GM18498 (cell line): Measurements from ENCODE around the gene CTSE.

Experiments
- ATAC-seq: cut with Tn5 transposase; IDR thresholded peaks from one replicate; pipeline ENCODE4 v1.9.1; 2021; ENCODE audit warnings: mild to moderate bottlenecking, moderate library complexity; ENCODE audit not compliant: unreplicated experiment

CTSE gene

GRCh38 chr1:205973377-205974232 lies 50.1 kb downstream of the CTSE start:
- no peak for ATAC-seq

DNA sequence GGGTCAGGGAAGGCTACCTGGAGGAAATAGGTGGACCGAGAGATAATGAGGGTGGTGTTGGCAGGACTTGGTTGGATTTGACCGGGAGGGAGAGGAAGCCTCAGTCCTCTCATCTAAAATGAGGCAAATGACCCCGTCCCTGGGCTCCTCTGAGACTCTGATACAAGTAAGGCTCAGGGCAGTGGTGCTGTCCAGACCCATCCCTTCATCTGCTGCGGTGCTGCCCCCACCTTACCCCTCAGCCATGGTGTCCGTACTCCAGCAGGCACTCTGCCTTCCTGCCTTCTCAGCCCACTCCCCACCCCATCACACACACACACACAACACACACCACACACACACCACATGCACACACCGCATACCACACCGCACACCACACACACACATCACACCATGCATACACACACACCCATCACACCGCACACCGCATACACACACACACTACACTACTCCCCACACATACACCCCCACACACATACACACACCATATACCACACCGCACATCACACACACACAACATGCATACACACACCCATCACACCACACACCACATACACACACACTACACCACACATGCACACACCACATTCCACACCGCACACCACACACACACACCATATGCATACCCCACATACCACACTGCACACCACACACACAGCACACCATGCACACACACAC lies 51.1 kb downstream of the CTSE start:
- no peak for ATAC-seq

- ATAC-seq: no peak
Measured at GRCh38 chr1:205972081-205972480, 51.6 kb downstream of the CTSE start.

GRCh38 chr1:205971082-205971481 lies 52.6 kb downstream of the CTSE start:
- no peak for ATAC-seq

DNA sequence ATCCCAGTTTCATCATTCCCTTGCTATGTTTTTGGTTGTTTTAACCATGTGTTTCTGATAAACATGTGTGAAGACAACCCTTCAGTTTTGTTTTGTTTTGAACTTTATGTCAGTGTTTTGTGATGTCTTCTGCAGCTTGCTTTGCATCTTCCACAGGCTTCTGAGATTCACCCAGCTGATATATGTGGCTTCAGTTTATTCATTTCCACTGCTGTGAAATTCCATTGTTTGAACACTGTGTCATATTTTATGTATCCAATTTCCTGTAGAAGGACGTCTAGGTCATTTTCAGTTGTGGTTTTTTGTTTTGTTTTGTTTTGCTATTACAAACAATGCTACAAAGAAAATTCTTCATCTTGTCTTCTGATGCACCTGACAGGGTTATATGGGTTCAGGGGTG lies 53.2 kb downstream of the CTSE start:
- no peak for ATAC-seq

DNA sequence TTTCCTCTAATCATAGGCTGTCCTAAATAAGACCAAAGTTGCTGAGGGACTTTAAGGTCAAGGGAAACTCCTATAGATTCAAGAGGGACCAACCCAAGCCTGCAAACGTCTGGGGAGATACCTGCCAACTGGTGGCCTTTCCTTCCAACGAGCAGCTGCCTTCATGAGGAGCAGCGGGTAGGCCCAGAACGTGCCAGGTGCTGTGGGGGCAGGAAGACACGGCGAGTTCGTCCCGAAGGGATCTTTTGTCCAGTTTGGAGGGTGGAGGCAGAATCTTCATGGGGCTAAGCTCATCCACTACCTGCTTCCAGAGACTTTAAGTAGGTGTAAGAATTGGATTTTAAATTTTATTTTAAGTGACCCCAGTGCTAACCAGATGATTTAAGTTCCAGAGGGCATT lies 54.5 kb downstream of the CTSE start:
- ATAC-seq: no peak

GRCh38 chr1:205967554-205968335 lies 56.0 kb downstream of the CTSE start:
- no peak for ATAC-seq

DNA sequence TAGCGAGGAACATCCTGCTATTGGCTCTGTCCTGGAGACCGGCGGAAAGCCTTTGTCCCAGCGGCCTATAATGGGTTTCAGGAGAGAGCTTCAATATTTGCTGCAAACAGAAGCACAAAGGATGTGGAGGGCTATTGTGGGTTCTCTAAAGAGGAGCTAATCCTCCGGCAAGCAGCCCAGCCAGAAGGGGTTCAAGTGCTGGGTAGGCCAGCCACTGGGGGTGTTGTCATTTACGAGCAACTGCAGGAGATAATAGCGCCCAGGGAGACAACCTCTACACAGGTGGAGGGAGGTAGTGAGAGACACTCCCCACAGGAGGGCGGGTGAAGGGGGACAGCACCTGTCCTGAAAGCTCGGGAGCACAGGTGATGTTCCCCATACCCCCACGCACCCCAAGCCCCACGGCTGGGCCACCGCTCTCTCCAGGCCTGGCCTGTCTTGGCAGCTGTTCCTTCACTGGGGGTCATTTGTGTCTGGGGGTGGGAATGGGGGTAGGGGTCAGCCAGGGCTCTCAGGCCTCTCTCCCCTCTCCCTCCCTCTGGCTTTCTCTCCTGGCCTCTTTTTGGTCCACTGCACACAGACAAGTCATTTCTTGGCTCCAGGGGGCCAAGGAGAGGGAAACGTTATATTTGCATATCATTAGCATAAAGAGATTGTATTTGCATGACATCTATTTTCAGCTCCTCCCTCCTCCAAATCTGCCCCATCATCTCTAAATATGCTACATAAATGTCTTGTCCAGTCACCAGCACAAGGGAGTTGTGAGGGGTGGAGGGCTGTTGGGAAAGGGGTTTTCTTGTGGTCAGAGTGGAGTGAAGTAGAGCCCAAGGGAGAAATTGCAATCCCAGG lies 58.4 kb downstream of the CTSE start:
- no peak for ATAC-seq

GRCh38 chr1:205963352-205964155 lies 60.1 kb downstream of the CTSE start:
- ATAC-seq: no peak

GRCh38 chr1:205962821-205963221 lies 60.9 kb downstream of the CTSE start:
- ATAC-seq: no peak

DNA sequence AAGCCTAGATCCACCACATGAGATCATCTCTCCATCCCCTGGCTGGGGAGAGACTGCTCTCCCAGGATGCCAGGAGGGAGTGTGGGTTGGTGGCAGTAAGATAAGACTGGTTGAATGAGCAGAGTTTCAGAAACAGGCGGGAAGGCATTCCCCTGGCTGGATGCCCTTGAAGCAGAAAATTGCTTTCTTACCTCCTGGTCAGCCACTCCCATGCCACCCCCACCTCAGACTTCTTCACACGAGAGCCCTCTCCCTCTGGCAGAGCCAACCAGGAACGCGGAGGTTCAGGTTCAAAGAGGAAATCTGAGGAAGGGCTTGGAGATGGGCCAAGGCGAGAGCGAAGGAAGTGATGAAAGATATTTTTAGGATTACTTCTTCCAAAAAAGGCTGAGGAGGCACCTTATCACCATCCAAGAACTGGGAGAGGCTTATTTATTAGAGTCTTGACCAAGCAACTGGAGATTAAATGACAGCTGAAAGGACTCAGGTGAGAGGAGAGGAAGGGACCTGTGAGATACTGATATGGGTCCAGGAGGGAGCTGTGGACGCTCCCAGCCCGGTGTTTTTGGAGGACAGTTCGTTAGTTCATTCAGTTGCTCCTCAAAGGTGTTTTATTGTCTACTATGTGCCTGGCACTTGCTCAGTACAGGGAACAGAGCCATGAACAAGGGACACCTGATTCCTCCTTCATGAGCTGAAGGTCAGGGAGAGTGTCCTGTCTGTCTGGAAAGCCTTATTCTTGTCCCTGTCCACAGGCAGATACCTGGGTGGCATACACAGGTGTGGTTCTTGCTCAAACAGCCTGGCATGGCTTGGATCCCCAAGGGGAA lies 61.5 kb downstream of the CTSE start:
- no peak for ATAC-seq

GRCh38 chr1:205961405-205961804 lies 62.3 kb downstream of the CTSE start:
- no peak for ATAC-seq

DNA sequence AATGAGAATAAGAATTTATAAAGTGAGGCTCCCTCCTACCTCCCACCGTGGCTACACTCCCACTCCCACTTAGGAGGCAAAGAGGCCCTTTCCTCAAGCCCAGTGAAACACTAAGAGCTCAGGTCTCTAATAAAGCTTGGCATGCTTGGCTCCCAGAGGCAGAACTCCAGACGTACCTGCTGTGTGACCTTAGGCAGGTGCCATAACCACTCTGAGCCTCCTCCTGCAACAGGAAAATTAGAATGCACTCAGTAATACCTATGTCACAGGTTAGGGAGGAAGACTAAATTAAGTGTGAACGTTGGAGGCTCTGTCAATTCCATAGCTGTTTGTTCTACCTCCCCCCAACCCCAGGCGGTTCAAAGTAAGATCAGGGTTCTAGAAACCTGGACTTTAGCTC lies 63.9 kb downstream of the CTSE start:
- ATAC-seq: no peak
